Measurements from ENCODE around the gene DNAI1. TPM values are rescaled to one million over a fixed set of nuclear protein-coding genes. Genes with fewer than 3 reads are reported as not detected.

The DNAI1 gene
- polyA plus RNA-seq, 2 of the 4 experiments (the other 2 are of a cell fraction), result 0.27 to 0.40 TPM

GRCh38 chr9:34419716-34420504 lies 38.7 kb upstream of the DNAI1 start:
- Histone ChIP-seq H3K9me3 (no peaks in the 10 kb centered on the region), H3K4me2 (no peak overlapping the region), H3K4me1 (no peaks in the 10 kb centered on the region), H3K27ac (no peak overlapping the region), H3K4me3 (no peak overlapping the region)
- FAIRE-seq, result no peak
- DNase-seq (ENCODE audit: low read depth in 1 of 2, low spot score in 1 of 2), result no peak
- ATAC-seq, result no peak
- ChIA-PET CTCF (interaction anchor here (0.7 to 2.7 kb wide), 6 partner anchors 10 to 172 kb away, joined by 3 to 11 read pairs (median 4); no protein-coding TSS in a partner anchor), POLR2A (no interaction called here)
- WGBS (ENCODE audit: missing lambda C conversion rate), result 94% methylated on average over 4 of the region's 4 CpGs
- no peak for TF ChIP-seq PHF8 (IDR thresholded peaks at IDR 0.05; ENCODE audit: borderline replicate concordance, low read depth)

- H3K4me3 ChIP-seq, result no peak overlapping the region
- H3K9me3 ChIP-seq, result no peaks in the 10 kb centered on the region
- H3K4me1 ChIP-seq, result no peaks in the 10 kb centered on the region
- ATAC-seq, result no peak
- 96% methylated on average over 5 of the region's 5 CpGs for WGBS (ENCODE audit: missing lambda C conversion rate)
- POLR2A ChIA-PET, result no interaction called here
- H3K4me2 ChIP-seq, result no peak overlapping the region
- DNase-seq (ENCODE audit: low read depth in 1 of 2, low spot score in 1 of 2), result no peak
- no peak overlapping the region for H3K27ac ChIP-seq
- TF ChIP-seq FOSB (CRISPR knock-in tag; IDR thresholded peaks at IDR 0.05) (no peak), JUN (IDR thresholded peaks at IDR 0.05) (no peak), HEYL (CRISPR knock-in tag; IDR thresholded peaks at IDR 0.05) (no peak)
- FAIRE-seq, result no peak
- CTCF ChIA-PET, result interaction anchor here (1.3 to 15.6 kb wide), 6 partner anchors 10 to 177 kb away, joined by 3 to 152 read pairs (median 14); no protein-coding TSS in a partner anchor
Measured at GRCh38 chr9:34426347-34427074, 32.1 kb upstream of the DNAI1 start.

GRCh38 chr9:34428325-34428958 lies 30.2 kb upstream of the DNAI1 start:
- DNase-seq (ENCODE audit: low read depth in 1 of 2, low spot score in 1 of 2) (no peak), FAIRE-seq (no peak), ATAC-seq (no peak)
- no peak overlapping the region for H3K4me2 ChIP-seq
- ChIA-PET CTCF (interaction anchor here (1.0 to 15.6 kb wide), 8 partner anchors 8 to 205 kb away, joined by 4 to 152 read pairs (median 6); no protein-coding TSS in a partner anchor), POLR2A (no interaction called here)
- TF ChIP-seq FOSL2 (IDR thresholded peaks at IDR 0.05) (no peak), FOSL2 (CRISPR knock-in tag; IDR thresholded peaks at IDR 0.05) (no peak), RNF2 (IDR thresholded peaks at IDR 0.05; ENCODE audit: borderline replicate concordance, low read depth) (no peak), ZNF302 (CRISPR knock-in tag; IDR thresholded peaks at IDR 0.05) (no peak), MAZ (IDR thresholded peaks at IDR 0.05; ENCODE audit: borderline replicate concordance, low read depth, low read length) (no peak), TFCP2L1 (CRISPR knock-in tag; IDR thresholded peaks at IDR 0.05) (no peak), PHF8 (IDR thresholded peaks at IDR 0.05; ENCODE audit: borderline replicate concordance, low read depth) (no peak), REST (IDR thresholded peaks at IDR 0.05) (no peak), EHF (CRISPR knock-in tag; IDR thresholded peaks at IDR 0.05) (no peak), HDAC2 (IDR thresholded peaks at IDR 0.05) (no peak), NPAS2 (CRISPR knock-in tag; IDR thresholded peaks at IDR 0.05; ENCODE audit: borderline replicate concordance) (no peak), CBX2 (IDR thresholded peaks at IDR 0.05; ENCODE audit: borderline replicate concordance, low read depth) (no peak), USF2 (IDR thresholded peaks at IDR 0.05) (no peak), MAX (IDR thresholded peaks at IDR 0.05) (no peak), JUNB (IDR thresholded peaks at IDR 0.05) (no peak), ESRRA (IDR thresholded peaks at IDR 0.05; ENCODE audit: borderline replicate concordance, low read length) (no peak), CHD2 (IDR thresholded peaks at IDR 0.05; ENCODE audit: low read length, partially characterized antibody) (no peak), RARB (CRISPR knock-in tag; IDR thresholded peaks at IDR 0.05) (no peak)
- 83% methylated on average over 2 of the region's 2 CpGs for WGBS (ENCODE audit: missing lambda C conversion rate)
- no peak overlapping the region for H3K4me3 ChIP-seq
- H3K9me3 ChIP-seq, result no peaks in the 10 kb centered on the region
- no peak overlapping the region for H3K27ac ChIP-seq
- no peaks in the 10 kb centered on the region for H3K4me1 ChIP-seq
